ENCODE measurements around the gene UBE2M.

GRCh38 chr19:58581227-58582141 is 23.1 kb upstream of the UBE2M start:
- TF ChIP-seq CTCF (conservative IDR thresholded peaks at IDR 0.05) (no peak), ZFX (IDR thresholded peaks at IDR 0.05) (no peak)

Measured in C4-2B (cell line).